Neural cell (in vitro differentiated cells): Measurements from ENCODE around the gene DNAJC5G. TPM values are rescaled to one million over a fixed set of nuclear protein-coding genes. Genes with fewer than 3 reads are reported as not detected.

Experiments
- H2AFZ ChIP-seq: fragments of 200-600, 300-800 bp; sonication (generic), shearing (Covaris generic); 2 replicates; pipeline ENCODE4 v1.6.0; 2014; ENCODE audit warnings: low read depth, mild to moderate bottlenecking, antibody characterized with exemption, low read length, moderate library complexity
- H3F3A ChIP-seq: fragments of 200-600 bp; shearing (Covaris generic); 2 replicates; pipeline ENCODE4 v1.6.1; 2016; ENCODE audit warnings: mild to moderate bottlenecking, moderate library complexity, mixed read lengths, antibody characterized with exemption, low read length; ENCODE audit not compliant: insufficient read depth, poor library complexity, severe bottlenecking
- H3K27ac ChIP-seq: fragments of 200-600, 300-800 bp; sonication (generic), shearing (Covaris generic); 2 replicates; pipeline ENCODE4 v1.5.1; 2014; ENCODE audit warnings: mild to moderate bottlenecking, low read length, moderate library complexity
- H3K27me3 ChIP-seq: fragments of 300-800, 200-600 bp; sonication (generic), shearing (Covaris generic); 2 replicates; pipeline ENCODE4 v1.6.0; 2014; ENCODE audit warnings: mild to moderate bottlenecking, low read depth, low read length, moderate library complexity; ENCODE audit not compliant: insufficient read depth
- H3K36me3 ChIP-seq: fragments of 300-800, 200-600 bp; sonication (generic), shearing (Covaris generic); 2 replicates; pipeline ENCODE4 v1.5.1; 2014; ENCODE audit warnings: mild to moderate bottlenecking, antibody characterized with exemption, low read length, moderate library complexity; ENCODE audit not compliant: insufficient read depth
- H3K4me2 ChIP-seq: fragments of 300-800, 200-600 bp; sonication (generic), shearing (Covaris generic); 2 replicates; pipeline ENCODE4 v1.6.0; 2014; ENCODE audit warnings: mild to moderate bottlenecking, low read length
- H3K4me3 ChIP-seq: fragments of 300-800, 200-600 bp; sonication (generic), shearing (Covaris generic); 2 replicates; pipeline ENCODE4 v1.5.1; 2014; ENCODE audit warnings: mild to moderate bottlenecking, low read length, moderate library complexity
- H3K79me2 ChIP-seq: fragments of 200-600 bp; shearing (Covaris generic); replicated peaks from 2 replicates; pipeline ENCODE4 v1.6.0; 2014; ENCODE audit warnings: mild to moderate bottlenecking, low read length, moderate library complexity; ENCODE audit not compliant: insufficient read depth
- H3K9ac ChIP-seq: fragments of 300-800, 200-600 bp; sonication (generic), shearing (Covaris generic); 2 replicates; pipeline ENCODE4 v1.6.1; 2016; ENCODE audit warnings: mild to moderate bottlenecking, low read length, mixed read lengths
- H3K9me2 ChIP-seq: fragments of 200-600 bp; shearing (Covaris generic); 2 replicates; pipeline ENCODE4 v1.6.1; 2016; ENCODE audit warnings: mild to moderate bottlenecking, low read length, mixed read lengths; ENCODE audit not compliant: insufficient read depth
- H3K9me3 ChIP-seq: fragments of 200-600, 300-800 bp; sonication (generic), shearing (Covaris generic); 2 replicates; pipeline ENCODE4 v1.6.1; 2016; ENCODE audit warnings: mild to moderate bottlenecking, mixed run types, low read length, moderate library complexity, mixed read lengths
- H4K20me1 ChIP-seq: fragments of 200-600 bp; shearing (Covaris generic); 2 replicates; pipeline ENCODE4 v1.6.1; 2016; ENCODE audit warnings: mild to moderate bottlenecking, mixed run types; ENCODE audit not compliant: insufficient read depth
- CTCF ChIP-seq: fragments of 450-650 bp; IDR thresholded peaks from 2 replicates; pipeline ENCODE4 v1.5.1; 2014; ENCODE audit warnings: antibody characterized with exemption, mild to moderate bottlenecking, moderate library complexity; ENCODE audit not compliant: poor library complexity, severe bottlenecking
- EP300 ChIP-seq: fragments of 450-650 bp; conservative IDR thresholded peaks from 2 replicates; pipeline ENCODE4 v1.6.1; 2014; ENCODE audit warnings: antibody characterized with exemption, mild to moderate bottlenecking, moderate library complexity; ENCODE audit not compliant: poor library complexity, severe bottlenecking
- EZH2 ChIP-seq: fragments of 200-600, 300-800 bp; shearing (Covaris generic), sonication (generic); IDR thresholded peaks from 2 replicates; pipeline ENCODE4 v1.6.1; 2014; ENCODE audit warnings: antibody characterized with exemption, low read length, borderline replicate concordance, mild to moderate bottlenecking; ENCODE audit not compliant: insufficient read depth, poor library complexity, severe bottlenecking
- MXI1 ChIP-seq: fragments of 450-650 bp; conservative IDR thresholded peaks from 2 replicates; pipeline ENCODE4 v1.6.1; 2014; ENCODE audit warnings: antibody characterized with exemption, mild to moderate bottlenecking; ENCODE audit not compliant: poor library complexity, severe bottlenecking
- POLR2AphosphoS5 ChIP-seq: IDR thresholded peaks from 2 replicates; pipeline ENCODE4 v1.6.1; 2012
- RAD21 ChIP-seq: fragments of 450-650 bp; conservative IDR thresholded peaks from 2 replicates; pipeline ENCODE4 v1.6.1; 2014; ENCODE audit warnings: antibody characterized with exemption, mild to moderate bottlenecking, moderate library complexity
- REST ChIP-seq: IDR thresholded peaks from 2 replicates; pipeline ENCODE4 v1.6.1; 2012; ENCODE audit warnings: borderline replicate concordance
- SMC3 ChIP-seq: fragments of 450-650 bp; conservative IDR thresholded peaks from 2 replicates; pipeline ENCODE4 v1.6.1; 2014; ENCODE audit warnings: antibody characterized with exemption, mild to moderate bottlenecking, moderate library complexity; ENCODE audit not compliant: poor library complexity
- TAF1 ChIP-seq: IDR thresholded peaks from 2 replicates; pipeline ENCODE4 v1.6.1; 2012; ENCODE audit warnings: low read depth
- polyA plus RNA-seq: library from polyadenylated mRNA; depleted of rRNA; stranded (reverse); fragments of >200 nt; gene quantifications from 2 replicates; pipeline ENCODE4 v1.2.3, GENCODE V29; 2014

The DNAJC5G gene
- polyA plus RNA-seq, 1 donor from 2014 or later: not detected

- no peak overlapping the region for H3K9ac ChIP-seq
- no peak overlapping the region for H3K4me3 ChIP-seq
- H3K27ac ChIP-seq: no peak overlapping the region
- no peaks in the 10 kb centered on the region for H3K9me2 ChIP-seq
- TF ChIP-seq SMC3: no peak
- H3K27me3 ChIP-seq: no peaks in the 10 kb centered on the region
- H2AFZ ChIP-seq: no peak overlapping the region
- no peaks in the 10 kb centered on the region for H3F3A ChIP-seq
- no peaks in the 10 kb centered on the region for H3K36me3 ChIP-seq
- no peak overlapping the region for H3K4me2 ChIP-seq
- no peaks in the 10 kb centered on the region for H3K79me2 ChIP-seq
- no peaks in the 10 kb centered on the region for H4K20me1 ChIP-seq
- H3K9me3 ChIP-seq: no peaks in the 10 kb centered on the region
Measured at GRCh38 chr2:27285481-27285880, 10.2 kb downstream of the DNAJC5G start.

- Histone ChIP-seq H3K27me3 (peaks cover 5% of the 10 kb centered on the region), H3K4me2 (peak overlapping the region; percentile 0), H3K9me3 (no peaks in the 10 kb centered on the region), H3K4me3 (no peak overlapping the region), H3K79me2 (no peaks in the 10 kb centered on the region), H3K36me3 (no peaks in the 10 kb centered on the region), H2AFZ (no peak overlapping the region), H3K27ac (no peak overlapping the region), H4K20me1 (no peaks in the 10 kb centered on the region), H3F3A (no peaks in the 10 kb centered on the region), H3K9ac (no peak overlapping the region), H3K9me2 (no peaks in the 10 kb centered on the region)
- TF ChIP-seq CTCF (no peak), MXI1 (no peak), TAF1 (no peak)
Measured at GRCh38 chr2:27288610-27289009, 13.4 kb downstream of the DNAJC5G start.

GRCh38 chr2:27290549-27290948 lies 15.3 kb downstream of the DNAJC5G start:
- no peak overlapping the region for H3K9ac ChIP-seq
- H3K79me2 ChIP-seq: no peaks in the 10 kb centered on the region
- H3K9me3 ChIP-seq: no peaks in the 10 kb centered on the region
- no peaks in the 10 kb centered on the region for H3K36me3 ChIP-seq
- H3K27ac ChIP-seq: no peak overlapping the region
- no peaks in the 10 kb centered on the region for H4K20me1 ChIP-seq
- no peak overlapping the region for H2AFZ ChIP-seq
- H3K4me2 ChIP-seq: no peak overlapping the region
- no peak for TF ChIP-seq SMC3
- H3K27me3 ChIP-seq: peaks cover 5% of the 10 kb centered on the region
- no peaks in the 10 kb centered on the region for H3K9me2 ChIP-seq
- H3K4me3 ChIP-seq: no peak overlapping the region
- H3F3A ChIP-seq: no peaks in the 10 kb centered on the region

GRCh38 chr2:27291865-27292264 lies 16.6 kb downstream of the DNAJC5G start:
- peaks cover 5% of the 10 kb centered on the region for H3K27me3 ChIP-seq

More at GRCh38 chr2:27291865-27292264, 16.6 kb downstream of the DNAJC5G start:
- Histone ChIP-seq H3K4me2 (no peak overlapping the region), H3K36me3 (no peaks in the 10 kb centered on the region), H3K27ac (no peak overlapping the region), H3K4me3 (no peak overlapping the region), H3F3A (no peaks in the 10 kb centered on the region), H4K20me1 (no peaks in the 10 kb centered on the region), H3K79me2 (no peaks in the 10 kb centered on the region), H3K9me3 (no peaks in the 10 kb centered on the region), H3K9ac (no peak overlapping the region), H2AFZ (no peak overlapping the region), H3K9me2 (no peaks in the 10 kb centered on the region)
- TF ChIP-seq REST: no peak
- no peak for TF ChIP-seq TAF1
- TF ChIP-seq CTCF: no peak
- no peak for TF ChIP-seq EP300
- TF ChIP-seq MXI1: no peak
- TF ChIP-seq POLR2AphosphoS5: no peak
- no peak for TF ChIP-seq RAD21
- TF ChIP-seq SMC3: no peak
- TF ChIP-seq EZH2: no peak
